Kidney epithelial cell (primary cell): ENCODE measurements around the gene PDZD7. TPM values are rescaled to one million over a fixed set of nuclear protein-coding genes. Genes with fewer than 3 reads are reported as not detected.

Experiments used
- DNase-seq: peaks from one replicate; pipeline ENCODE4 v3.0.0-alpha.2; 2010; ENCODE audit warnings: low read depth
- H3K27me3 ChIP-seq: 2 replicates; pipeline ENCODE4 v1.6.0; 2011; ENCODE audit warnings: low read length; ENCODE audit not compliant: control insufficient read depth, insufficient read depth
- H3K36me3 ChIP-seq: 2 replicates; pipeline ENCODE4 v1.5.1; 2011; ENCODE audit warnings: low read length; ENCODE audit not compliant: control insufficient read depth, insufficient read depth
- H3K4me3 ChIP-seq: 2 replicates; pipeline ENCODE4 v1.5.1; 2011; ENCODE audit warnings: low read depth, mild to moderate bottlenecking, control low read depth, low read length
- CTCF ChIP-seq: IDR thresholded peaks from 2 replicates; pipeline ENCODE4 v1.5.1; 2011; ENCODE audit warnings: mild to moderate bottlenecking, moderate library complexity, low read length, control low read depth, inconsistent platforms; ENCODE audit not compliant: insufficient read depth, poor library complexity, severe bottlenecking
- total RNA-seq: library from RNA; depleted of rRNA; stranded (reverse); fragments of >200 nt; gene quantifications from 2 replicates; pipeline ENCODE4 v1.2.3, GENCODE V29; 2015

PDZD7 gene
- total RNA-seq, 1 donor from 2014 or later, result 3.5 TPM

DNA sequence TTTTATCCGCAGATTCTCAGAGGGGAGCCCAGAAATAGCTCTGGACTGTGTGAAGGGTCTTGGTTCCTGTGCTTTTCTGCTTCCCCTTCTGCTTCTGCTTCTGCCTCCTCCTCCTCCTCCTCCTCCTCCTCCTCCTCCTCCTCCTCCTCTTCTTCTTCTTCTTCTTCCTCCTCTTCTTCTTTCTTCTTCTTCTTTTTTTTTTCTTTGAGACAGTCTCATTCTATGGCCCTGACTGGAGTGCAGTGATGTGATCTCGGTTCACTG lies 11.6 kb downstream of the PDZD7 start:
- Histone ChIP-seq H3K4me3 (no peak overlapping the region), H3K27me3 (peaks cover 17% of the 10 kb centered on the region), H3K36me3 (no peaks in the 10 kb centered on the region)
- DNase-seq, result no peak
- no peak for TF ChIP-seq CTCF

DNA sequence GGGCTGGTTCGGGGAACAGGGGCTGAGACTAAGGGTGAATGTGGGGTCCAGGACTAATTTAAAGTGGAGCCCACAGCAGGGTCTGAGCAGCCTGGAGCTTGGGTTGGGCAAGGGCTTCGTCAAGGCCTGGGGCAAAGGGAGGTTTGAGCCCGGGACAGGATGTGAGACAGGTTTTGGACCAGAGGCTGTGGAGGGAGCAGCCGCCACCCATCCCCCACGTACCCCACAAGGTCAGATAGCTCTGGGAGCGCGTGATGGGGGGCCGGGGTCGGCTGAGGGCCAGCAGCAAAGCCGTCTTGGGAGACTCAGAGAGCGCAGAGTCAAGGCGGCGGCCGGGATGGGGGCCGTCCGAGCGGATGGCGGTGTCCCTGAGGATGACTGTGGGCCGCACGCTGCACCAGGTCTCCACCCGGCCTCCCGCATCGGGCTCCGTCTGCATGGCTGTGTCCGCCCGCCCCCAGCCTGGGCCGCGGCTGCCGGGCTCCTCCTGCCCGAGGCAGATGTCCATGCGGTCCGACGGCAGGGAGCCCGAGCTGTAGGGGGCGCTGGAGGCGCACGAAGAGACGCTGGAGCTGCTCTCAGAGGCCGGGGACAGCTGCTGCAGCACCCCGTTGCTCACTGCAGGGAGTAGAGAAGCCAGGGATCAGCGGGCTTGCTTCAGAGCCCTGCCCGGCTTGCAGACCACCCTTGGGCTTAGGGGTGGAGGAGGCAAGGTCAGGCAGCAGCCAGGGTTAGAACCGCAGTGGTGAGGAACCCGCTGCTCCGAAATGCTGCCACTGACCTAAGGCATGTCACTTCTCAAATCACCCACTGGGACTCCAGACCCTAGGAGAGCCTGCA lies 12.1 kb downstream of the PDZD7 start:
- DNase-seq, result no peak
- Histone ChIP-seq H3K27me3 (peaks cover 17% of the 10 kb centered on the region), H3K36me3 (no peaks in the 10 kb centered on the region)

DNA sequence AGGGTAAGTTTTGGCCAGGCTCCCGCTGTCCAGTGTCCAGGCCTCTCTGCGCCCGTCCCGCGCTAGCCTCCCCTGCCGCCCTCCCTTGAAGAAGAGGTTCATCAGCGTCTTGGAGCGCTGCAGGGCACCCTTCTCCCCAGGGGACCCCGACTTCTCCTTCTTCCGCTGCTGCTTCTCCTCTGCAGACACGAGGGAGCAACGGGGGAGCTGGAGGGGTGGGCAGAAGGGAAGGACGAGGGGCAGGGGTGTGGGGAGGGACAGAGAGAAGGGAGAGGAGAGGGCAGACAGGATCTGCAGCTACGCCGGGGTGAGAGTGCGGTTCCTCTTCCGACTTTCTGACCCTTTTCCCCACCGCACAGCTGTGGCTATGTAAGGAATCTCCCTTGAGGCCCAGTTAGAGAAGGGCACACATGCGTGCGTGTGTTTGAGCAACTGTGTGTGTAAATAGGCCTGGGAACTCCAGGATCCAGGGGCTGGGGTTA lies 12.8 kb downstream of the PDZD7 start:
- DNase-seq, result no peak
- Histone ChIP-seq H3K4me3 (no peak overlapping the region), H3K27me3 (peaks cover 17% of the 10 kb centered on the region), H3K36me3 (no peaks in the 10 kb centered on the region)
- no peak for TF ChIP-seq CTCF

More for the DNA sequence above, 12.1 kb downstream of the PDZD7 start:
- TF ChIP-seq CTCF, result peak; percentile 86
- H3K4me3 ChIP-seq, result no peak overlapping the region

DNA sequence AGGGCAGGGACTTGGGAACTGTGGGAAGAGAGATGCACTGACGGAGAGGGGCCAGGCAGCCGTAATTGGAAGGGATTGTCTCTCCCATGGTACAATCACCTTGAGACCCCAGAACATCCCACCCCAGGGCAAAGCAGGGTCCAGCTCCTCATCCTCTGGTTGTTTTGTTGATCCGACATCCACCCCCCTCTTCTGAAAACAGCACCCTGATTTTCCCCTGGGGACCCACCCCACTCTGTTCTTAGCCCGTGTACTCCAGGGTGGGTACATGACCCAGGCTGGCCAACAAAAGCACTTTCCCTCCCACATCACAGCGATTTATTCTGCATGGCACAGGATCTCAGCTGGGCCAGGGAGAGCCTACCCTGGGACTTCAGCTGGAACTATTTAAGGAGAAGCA lies 14.1 kb downstream of the PDZD7 start:
- DNase-seq, result no peak
- peaks cover 17% of the 10 kb centered on the region for H3K27me3 ChIP-seq
- H3K4me3 ChIP-seq, result no peak overlapping the region
- H3K36me3 ChIP-seq, result no peaks in the 10 kb centered on the region
- TF ChIP-seq CTCF, result no peak

- peaks cover 17% of the 10 kb centered on the region for H3K27me3 ChIP-seq
- TF ChIP-seq CTCF, result no peak
Measured at GRCh38 chr10:101015582-101015973, 15.4 kb downstream of the PDZD7 start.

More at GRCh38 chr10:101015582-101015973, 15.4 kb downstream of the PDZD7 start:
- H3K36me3 ChIP-seq, result no peaks in the 10 kb centered on the region
- H3K4me3 ChIP-seq, result no peak overlapping the region
- no peak for DNase-seq
